Measurements from ENCODE around the gene SELENOM.

SELENOM gene

GRCh38 chr22:31096657-31097279 is 10.6 kb downstream of the SELENOM start:
- Histone ChIP-seq H3K27ac (ENCODE audit: low read depth, low read length) (no peak overlapping the region), H3K4me1 (ENCODE audit: control insufficient read depth, low read length) (no peaks in the 10 kb centered on the region), H3F3A (ENCODE audit: control insufficient read depth, insufficient read depth) (no peaks in the 10 kb centered on the region), H3K79me2 (ENCODE audit: control insufficient read depth, low read length) (no peaks in the 10 kb centered on the region), H3K27me3 (ENCODE audit: control insufficient read depth, low read length) (no peaks in the 10 kb centered on the region), H3K9me3 (ENCODE audit: control insufficient read depth, insufficient read depth, low read length) (no peaks in the 10 kb centered on the region), H3K36me3 (ENCODE audit: control insufficient read depth, low read length) (no peaks in the 10 kb centered on the region), H3K4me3 (ENCODE audit: low read length) (no peak overlapping the region), H3K9me2 (replicated peaks; ENCODE audit: control insufficient read depth, low read length) (no peaks in the 10 kb centered on the region), H3K4me2 (ENCODE audit: low read length) (no peak overlapping the region), H4K20me1 (ENCODE audit: control insufficient read depth, insufficient read depth, low read depth, low read length) (no peaks in the 10 kb centered on the region)
- no peak for TF ChIP-seq EZH2phosphoT487 (IDR thresholded peaks at IDR 0.05; ENCODE audit: borderline replicate concordance, low read length)
- TF ChIP-seq, protein P1, sequence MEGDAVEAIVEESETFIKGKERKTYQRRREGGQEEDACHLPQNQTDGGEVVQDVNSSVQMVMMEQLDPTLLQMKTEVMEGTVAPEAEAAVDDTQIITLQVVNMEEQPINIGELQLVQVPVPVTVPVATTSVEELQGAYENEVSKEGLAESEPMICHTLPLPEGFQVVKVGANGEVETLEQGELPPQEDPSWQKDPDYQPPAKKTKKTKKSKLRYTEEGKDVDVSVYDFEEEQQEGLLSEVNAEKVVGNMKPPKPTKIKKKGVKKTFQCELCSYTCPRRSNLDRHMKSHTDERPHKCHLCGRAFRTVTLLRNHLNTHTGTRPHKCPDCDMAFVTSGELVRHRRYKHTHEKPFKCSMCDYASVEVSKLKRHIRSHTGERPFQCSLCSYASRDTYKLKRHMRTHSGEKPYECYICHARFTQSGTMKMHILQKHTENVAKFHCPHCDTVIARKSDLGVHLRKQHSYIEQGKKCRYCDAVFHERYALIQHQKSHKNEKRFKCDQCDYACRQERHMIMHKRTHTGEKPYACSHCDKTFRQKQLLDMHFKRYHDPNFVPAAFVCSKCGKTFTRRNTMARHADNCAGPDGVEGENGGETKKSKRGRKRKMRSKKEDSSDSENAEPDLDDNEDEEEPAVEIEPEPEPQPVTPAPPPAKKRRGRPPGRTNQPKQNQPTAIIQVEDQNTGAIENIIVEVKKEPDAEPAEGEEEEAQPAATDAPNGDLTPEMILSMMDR (IDR thresholded peaks at IDR 0.05; ENCODE audit: low read depth, low read length, poor library complexity, severe bottlenecking) = no peak

GRCh38 chr22:31095637-31096249 is 11.6 kb downstream of the SELENOM start:
- TF ChIP-seq, protein P1 (IDR thresholded peaks at IDR 0.05; ENCODE audit: low read depth, low read length, poor library complexity, severe bottlenecking) = no peak
- no peak for TF ChIP-seq EZH2phosphoT487 (IDR thresholded peaks at IDR 0.05; ENCODE audit: borderline replicate concordance, low read length)
- Histone ChIP-seq H3K9me3 (ENCODE audit: control insufficient read depth, insufficient read depth, low read length) (no peaks in the 10 kb centered on the region), H3K4me2 (ENCODE audit: low read length) (no peak overlapping the region), H3F3A (ENCODE audit: control insufficient read depth, insufficient read depth) (no peaks in the 10 kb centered on the region), H3K27ac (ENCODE audit: low read depth, low read length) (no peak overlapping the region), H3K4me3 (ENCODE audit: low read length) (no peak overlapping the region), H3K4me1 (ENCODE audit: control insufficient read depth, low read length) (no peaks in the 10 kb centered on the region), H3K27me3 (ENCODE audit: control insufficient read depth, low read length) (no peaks in the 10 kb centered on the region), H4K20me1 (ENCODE audit: control insufficient read depth, insufficient read depth, low read depth, low read length) (no peaks in the 10 kb centered on the region), H3K9me2 (replicated peaks; ENCODE audit: control insufficient read depth, low read length) (no peaks in the 10 kb centered on the region), H3K79me2 (ENCODE audit: control insufficient read depth, low read length) (no peaks in the 10 kb centered on the region), H3K36me3 (ENCODE audit: control insufficient read depth, low read length) (no peaks in the 10 kb centered on the region)

DNA sequence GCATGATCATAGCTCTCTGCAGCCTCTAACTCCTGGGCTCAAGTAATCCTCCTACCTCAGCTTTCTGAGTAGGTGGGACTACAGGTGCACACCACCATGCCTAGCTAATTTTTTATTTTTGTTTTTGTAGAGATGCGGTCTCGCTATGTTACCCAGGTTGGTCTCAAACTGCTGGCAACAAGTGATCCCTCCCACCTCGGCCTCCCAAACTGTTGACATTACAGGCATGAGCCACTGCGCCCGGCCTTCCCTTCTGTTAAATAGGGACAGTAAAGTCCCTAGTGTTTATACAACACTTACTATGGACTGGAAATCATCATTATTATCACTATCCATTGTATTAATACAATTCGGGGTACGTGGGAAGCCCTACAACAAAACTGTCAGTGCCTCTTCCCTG is 12.6 kb downstream of the SELENOM start:
- Histone ChIP-seq H3K4me3 (ENCODE audit: low read length) (no peak overlapping the region), H3K79me2 (ENCODE audit: control insufficient read depth, low read length) (no peaks in the 10 kb centered on the region), H3K9me2 (replicated peaks; ENCODE audit: control insufficient read depth, low read length) (no peaks in the 10 kb centered on the region), H3K9me3 (ENCODE audit: control insufficient read depth, insufficient read depth, low read length) (no peaks in the 10 kb centered on the region), H3F3A (ENCODE audit: control insufficient read depth, insufficient read depth) (no peaks in the 10 kb centered on the region), H4K20me1 (ENCODE audit: control insufficient read depth, insufficient read depth, low read depth, low read length) (no peaks in the 10 kb centered on the region), H3K27ac (ENCODE audit: low read depth, low read length) (no peak overlapping the region), H3K4me2 (ENCODE audit: low read length) (no peak overlapping the region), H3K27me3 (ENCODE audit: control insufficient read depth, low read length) (no peaks in the 10 kb centered on the region), H3K36me3 (ENCODE audit: control insufficient read depth, low read length) (no peaks in the 10 kb centered on the region), H3K4me1 (ENCODE audit: control insufficient read depth, low read length) (peaks cover under 1% of the 10 kb centered on the region; the same call in 1 of the 2 replicates)
- TF ChIP-seq, protein P1 (IDR thresholded peaks at IDR 0.05; ENCODE audit: low read depth, low read length, poor library complexity, severe bottlenecking) = no peak
- no peak for TF ChIP-seq EZH2phosphoT487 (IDR thresholded peaks at IDR 0.05; ENCODE audit: borderline replicate concordance, low read length)

Data from DOHH2 (cell line).